GM19193 (cell line): Measurements from ENCODE around the gene SLC16A8.

Experiments used
- POLR2A ChIP-seq: IDR thresholded peaks from 4 replicates; pipeline ENCODE4 v1.6.1; 2011; ENCODE audit not compliant: insufficient read depth, insufficient read length; ENCODE audit errors: extremely low read depth

SLC16A8 gene

GRCh38 chr22:38081636-38081940, 2.4 kb downstream of the SLC16A8 start:
- no peak for TF ChIP-seq POLR2A

- TF ChIP-seq POLR2A: no peak
Measured at GRCh38 chr22:38080850-38081635, 2.9 kb downstream of the SLC16A8 start.

- TF ChIP-seq POLR2A: no peak
Measured at GRCh38 chr22:38080474-38080849, 3.5 kb downstream of the SLC16A8 start.

DNA sequence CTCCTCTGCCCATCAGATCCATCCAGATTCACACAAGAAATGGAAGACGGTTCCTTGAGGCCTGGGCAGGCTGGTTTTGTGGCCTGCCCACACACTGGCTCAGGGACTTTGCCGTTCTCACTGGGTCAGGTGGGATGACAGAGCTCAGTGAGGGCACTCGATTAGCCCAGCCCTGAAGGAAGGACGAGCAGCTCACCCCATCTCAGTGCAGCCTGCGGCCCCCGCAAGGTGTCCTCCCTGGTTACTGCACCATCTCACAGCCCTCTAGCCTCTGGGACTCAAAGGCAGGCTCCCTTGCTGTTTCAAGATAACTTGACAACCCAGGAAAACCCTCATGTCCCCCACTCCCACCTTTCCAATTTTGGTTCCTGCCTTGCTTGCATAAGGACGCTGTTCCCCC, 4.2 kb downstream of the SLC16A8 start:
- TF ChIP-seq POLR2A: no peak

GRCh38 chr22:38078046-38078840, 5.7 kb downstream of the SLC16A8 start:
- no peak for TF ChIP-seq POLR2A

DNA sequence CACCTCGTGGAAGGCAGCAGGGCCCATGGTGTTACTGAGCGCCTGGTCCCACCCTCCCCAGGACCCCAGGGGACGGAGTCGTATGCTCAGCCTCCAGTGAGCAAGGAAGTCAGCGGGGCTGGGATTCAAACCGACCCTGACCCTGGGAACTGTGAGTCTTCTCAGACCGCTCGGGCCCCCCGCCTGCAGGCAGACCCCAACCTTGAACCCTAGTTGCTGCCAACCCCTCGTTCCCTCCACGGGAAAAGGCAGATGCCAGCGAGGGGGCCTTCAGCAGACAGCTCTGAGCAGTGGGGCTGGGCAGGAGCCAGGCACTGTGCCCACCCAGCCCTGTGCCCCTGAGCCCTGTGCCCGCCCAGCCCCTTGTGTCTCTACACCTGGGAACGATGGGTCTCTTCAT, 6.4 kb downstream of the SLC16A8 start:
- no peak for TF ChIP-seq POLR2A

GRCh38 chr22:38077096-38077495, 6.9 kb downstream of the SLC16A8 start:
- TF ChIP-seq POLR2A: no peak

DNA sequence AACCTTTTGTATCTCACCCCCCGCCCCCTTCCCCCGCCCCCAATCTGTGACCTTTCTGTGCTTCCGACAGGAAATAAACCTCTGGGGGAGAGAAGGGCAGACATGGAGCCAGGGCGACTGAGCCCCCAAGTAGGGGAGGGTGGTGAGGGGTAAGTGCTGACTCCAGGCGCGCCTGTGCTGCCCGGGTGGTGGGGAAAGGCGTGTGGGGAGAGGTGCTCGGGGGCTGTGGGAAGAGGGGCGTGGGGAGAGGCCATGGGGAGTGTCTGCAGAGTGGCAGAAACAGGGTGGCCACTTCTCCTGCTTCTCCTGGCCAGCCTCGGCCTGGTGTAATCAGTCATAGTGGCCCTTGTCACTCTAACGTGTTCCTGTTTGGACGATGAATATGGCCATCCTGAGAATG, 8.0 kb downstream of the SLC16A8 start:
- no peak for TF ChIP-seq POLR2A

DNA sequence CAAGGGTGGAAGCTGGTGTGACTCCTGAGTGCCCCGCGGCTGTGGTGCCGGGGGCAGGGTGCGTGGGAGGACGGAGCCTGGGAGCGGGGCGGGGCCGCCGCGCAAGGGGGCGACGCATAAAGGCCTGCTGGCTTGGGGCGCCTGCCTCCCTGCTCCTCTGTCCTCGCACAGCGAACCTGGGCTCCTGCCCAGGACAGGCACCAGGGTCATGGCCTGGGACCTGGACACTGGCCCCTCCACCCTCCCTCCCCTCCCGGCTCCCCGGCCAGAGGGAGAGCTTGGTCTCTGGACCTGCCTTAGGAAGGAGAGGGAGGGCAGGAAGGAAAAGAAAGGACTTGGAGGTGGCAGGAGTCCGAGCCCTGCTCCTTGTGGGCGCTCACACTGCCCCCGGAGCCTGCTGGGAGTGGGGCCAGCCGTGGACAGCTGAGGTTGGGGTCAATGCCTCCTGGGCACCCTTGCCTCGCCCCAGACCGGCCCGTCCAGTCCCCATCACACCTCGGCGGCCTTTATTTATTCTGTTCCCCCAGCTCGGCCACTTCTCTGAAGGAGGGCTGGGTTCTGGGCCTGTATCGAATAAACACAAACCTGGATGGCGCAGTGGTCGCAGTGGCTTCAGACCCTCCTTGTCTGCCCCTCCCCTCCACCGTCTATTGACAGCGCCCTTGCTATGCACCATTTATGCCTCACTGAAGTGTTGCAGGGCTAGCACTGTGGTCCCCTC, 8.7 kb downstream of the SLC16A8 start:
- TF ChIP-seq POLR2A: no peak

DNA sequence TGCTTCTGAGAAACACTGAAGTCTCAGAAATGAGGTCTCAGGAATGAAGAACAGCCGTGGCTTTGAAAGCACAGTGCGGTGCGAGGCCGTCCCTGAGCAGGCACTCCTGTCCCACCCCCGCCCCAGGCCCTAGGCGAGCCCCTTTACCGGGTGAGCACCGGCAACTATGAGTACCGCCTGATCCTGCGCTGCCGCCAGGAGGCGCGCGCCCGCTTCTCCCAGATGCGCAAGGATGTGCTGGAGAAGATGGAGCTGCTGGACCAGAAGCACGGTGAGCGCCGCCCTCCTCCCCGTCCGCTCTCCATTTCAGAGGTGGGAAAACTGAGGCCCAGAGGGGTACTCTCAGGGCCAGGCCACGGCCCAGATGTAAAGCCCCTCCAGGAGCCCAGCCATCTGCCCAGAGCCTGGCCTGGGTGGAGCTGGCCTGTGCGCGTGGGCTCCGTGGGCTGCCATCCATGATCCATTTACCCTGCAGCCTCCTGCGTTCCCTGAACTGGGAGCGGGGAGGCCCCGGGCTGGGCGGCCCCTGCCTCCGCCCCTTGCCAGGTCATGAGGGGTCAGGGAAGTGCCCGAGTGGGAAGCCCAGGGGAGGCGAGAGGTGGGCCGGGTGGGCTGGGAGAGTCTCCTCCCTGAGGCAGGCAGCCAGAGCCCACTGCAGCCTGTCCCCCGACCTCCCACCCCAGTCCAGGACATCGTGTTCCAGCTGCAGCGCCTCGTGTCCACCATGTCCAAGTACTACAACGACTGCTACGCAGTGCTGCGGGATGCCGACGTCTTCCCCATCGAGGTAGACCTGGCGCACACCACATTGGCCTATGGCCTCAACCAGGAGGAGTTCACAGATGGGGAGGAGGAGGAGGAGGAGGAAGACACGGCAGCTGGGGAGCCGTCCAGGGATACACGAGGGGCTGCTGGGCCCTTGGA, 9.5 kb downstream of the SLC16A8 start:
- TF ChIP-seq POLR2A: no peak

DNA sequence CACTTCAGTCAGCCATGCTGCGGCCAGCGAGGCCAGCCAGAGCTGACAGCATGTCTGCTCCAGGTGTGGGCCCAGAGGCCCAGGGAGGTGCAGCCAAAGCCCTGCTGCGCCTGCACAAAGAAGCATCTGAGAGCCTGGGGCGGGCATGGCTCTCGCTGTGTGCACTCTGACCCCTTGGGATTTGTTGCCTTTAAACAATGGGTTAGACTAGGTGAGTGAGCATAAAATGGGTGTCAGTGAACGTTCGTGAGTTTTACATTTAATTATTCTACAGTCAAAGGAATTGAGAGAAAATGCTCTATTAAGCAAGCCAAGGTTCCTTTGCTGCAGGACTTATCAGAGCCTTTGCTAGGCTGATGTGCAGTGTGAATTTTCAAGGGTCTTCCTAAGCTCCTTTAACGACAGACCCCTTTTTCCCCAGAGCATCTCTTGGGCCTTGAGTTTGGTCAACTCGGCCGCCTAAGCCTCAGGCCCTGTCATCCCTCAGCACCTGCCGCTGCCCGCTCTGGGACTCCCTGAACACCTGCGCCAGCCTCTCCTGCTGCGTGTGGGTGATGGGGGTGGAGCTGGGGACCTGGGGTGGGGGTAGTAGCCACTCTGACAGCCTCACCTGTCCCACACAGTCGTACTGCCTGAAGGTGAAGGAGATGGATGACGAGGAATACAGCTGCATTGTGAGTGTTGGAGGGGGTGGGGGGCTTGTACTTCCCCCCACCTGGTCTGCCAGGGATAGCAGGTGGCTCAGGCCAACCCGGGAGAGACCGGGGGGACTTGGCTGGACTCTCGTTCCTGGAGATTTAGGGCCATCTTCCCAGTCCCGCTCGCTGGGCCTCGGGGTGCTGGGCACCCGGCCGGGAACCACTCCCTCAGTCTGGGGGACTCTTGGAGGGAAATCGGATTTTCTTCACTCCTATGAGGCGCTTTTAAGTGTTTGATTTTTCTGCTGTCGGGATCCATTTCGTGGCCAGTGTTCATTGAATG, 10.5 kb downstream of the SLC16A8 start:
- TF ChIP-seq POLR2A: no peak

DNA sequence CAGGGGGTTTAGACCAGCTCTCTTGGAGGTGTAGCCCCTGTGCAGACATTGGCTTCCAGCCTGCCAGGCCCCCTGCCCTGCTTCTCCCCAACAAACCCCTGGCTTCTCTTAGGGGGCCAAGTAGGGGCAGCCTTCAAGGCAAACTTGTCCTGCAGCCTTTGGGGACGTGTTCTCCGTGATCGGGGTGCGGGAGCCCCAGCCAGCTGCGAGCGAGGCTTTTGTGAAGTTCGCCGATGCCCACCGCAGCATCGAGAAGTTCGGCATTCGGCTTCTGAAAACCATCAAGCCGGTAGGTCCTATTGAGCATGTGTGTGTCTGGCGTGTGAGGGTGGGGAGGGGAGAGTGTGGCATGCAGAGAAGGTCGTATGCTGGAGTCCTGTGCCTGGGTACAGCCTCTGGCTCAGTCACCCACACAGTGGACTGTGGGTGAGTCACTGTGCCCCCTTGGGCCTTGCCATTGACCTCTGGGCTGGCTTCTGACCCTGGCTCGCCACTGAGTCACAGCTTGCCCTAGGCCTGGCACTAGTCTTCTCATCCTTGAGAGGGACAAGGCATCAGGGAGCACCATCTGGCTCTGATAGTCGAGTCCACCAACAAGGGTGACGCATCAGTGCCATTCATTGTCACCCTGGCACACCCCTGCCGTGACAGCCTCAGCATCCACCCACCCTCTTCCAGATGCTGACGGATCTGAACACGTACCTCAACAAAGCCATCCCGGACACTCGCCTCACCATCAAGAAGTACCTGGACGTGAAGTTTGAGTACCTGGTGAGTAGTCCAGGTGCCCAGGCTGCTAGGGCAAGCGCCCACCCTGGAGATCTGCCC, 11.4 kb downstream of the SLC16A8 start:
- TF ChIP-seq POLR2A: no peak
